Measurements from ENCODE around the gene UNC119. TPM values are rescaled to one million over a fixed set of nuclear protein-coding genes. Genes with fewer than 3 reads are reported as not detected.

The UNC119 gene
- total RNA-seq, 1 experiment from 2014 or later, result 36.4 TPM

DNA sequence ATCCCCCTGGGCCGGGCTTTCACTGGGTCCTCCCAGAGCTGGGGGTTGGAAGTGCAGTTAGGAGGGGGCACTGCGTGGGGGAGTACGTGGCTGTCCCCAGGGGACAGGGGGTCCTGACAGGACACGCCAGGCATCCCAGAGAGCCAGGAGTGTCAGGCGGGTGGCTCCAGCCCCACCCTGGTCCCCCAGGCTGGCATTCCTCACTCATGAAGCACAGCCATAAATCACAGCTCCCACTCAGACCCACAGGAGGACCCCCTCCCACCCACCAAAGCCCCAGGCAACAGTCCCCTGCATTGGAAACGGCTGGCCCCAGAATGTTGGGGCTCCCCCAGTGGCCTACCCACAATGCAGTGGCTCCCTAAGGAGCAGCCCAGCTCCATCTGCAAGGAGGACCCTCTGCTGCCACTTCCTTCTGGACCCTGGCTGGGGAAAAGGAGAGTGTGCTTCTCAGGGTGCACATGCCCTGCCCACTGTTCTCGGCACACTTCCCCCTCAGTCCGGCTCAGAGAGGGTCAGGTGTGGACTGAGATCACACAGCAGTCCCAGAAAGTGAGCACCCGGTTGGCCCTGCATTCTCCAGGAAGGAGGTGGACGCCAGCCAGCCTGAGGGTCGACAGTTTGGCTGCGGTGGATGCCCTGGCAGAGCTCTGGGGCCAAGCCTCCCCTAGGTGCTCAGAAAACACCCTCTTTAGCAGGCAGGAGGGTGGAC lies 53.6 kb downstream of the UNC119 start:
- H3K9me3 ChIP-seq, result no peaks in the 10 kb centered on the region
- DNase-seq, result no peak
- no peaks in the 10 kb centered on the region for H3K36me3 ChIP-seq
- no peak overlapping the region for H3K4me3 ChIP-seq
- H3K27me3 ChIP-seq, result no peaks in the 10 kb centered on the region

DNA sequence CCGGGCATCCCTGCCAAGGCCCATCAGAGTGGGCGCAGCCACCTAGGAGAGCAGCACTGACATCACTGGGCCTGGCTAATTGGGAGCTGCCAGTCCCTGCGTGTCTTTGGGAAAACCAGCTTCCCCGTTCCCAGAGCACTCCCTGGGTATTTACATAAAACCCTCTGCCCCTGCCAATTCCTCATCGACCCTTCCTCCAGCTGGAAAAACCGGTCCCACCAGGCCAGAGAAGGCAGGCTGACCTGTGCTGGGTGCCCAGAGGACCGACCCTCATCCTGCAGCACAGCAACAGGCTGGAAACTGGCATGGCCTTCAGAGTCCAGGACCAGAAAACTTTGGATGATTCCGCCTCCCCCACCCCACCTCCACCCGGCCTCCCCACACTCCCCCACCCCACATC lies 54.5 kb downstream of the UNC119 start:
- no peak for DNase-seq
- no peak overlapping the region for H3K4me3 ChIP-seq
- no peaks in the 10 kb centered on the region for H3K36me3 ChIP-seq
- H3K9me3 ChIP-seq, result no peaks in the 10 kb centered on the region
- no peaks in the 10 kb centered on the region for H3K27me3 ChIP-seq

Other genes starting within 250 kb of the UNC119 start
- 73.3 and 118 TPM in 2 replicates for gene TMEM97, start 233.4 kb downstream of the UNC119 start, total RNA-seq (2014; rRNA removed; shearing (Covaris generic); ENCODE audit: low replicate concordance)
- 41.9 and 64.9 TPM in 2 replicates for gene IFT20, start 217.2 kb downstream of the UNC119 start, total RNA-seq (2014; rRNA removed; shearing (Covaris generic); ENCODE audit: low replicate concordance)
- gene TNFAIP1, start 216.9 kb downstream of the UNC119 start, total RNA-seq (2014; rRNA removed; shearing (Covaris generic); ENCODE audit: low replicate concordance), result 29.2 and 31.9 TPM in 2 replicates
- gene POLDIP2, start 195.1 kb downstream of the UNC119 start, total RNA-seq (2014; rRNA removed; shearing (Covaris generic); ENCODE audit: low replicate concordance), result 161 and 244 TPM in 2 replicates
- not detected in 2 replicates for gene SEBOX, start 187.4 kb downstream of the UNC119 start, total RNA-seq (2014; rRNA removed; shearing (Covaris generic); ENCODE audit: low replicate concordance)
- gene VTN, start 182.3 kb downstream of the UNC119 start, total RNA-seq (2014; rRNA removed; shearing (Covaris generic); ENCODE audit: low replicate concordance), result 3.3 TPM in 1 of 2 replicates, not detected in the other
- gene SARM1, start 180.9 kb downstream of the UNC119 start, total RNA-seq (2014; rRNA removed; shearing (Covaris generic); ENCODE audit: low replicate concordance), result 17.2 and 33.1 TPM in 2 replicates
- gene SLC46A1, start 146.4 kb downstream of the UNC119 start, total RNA-seq (2014; rRNA removed; shearing (Covaris generic); ENCODE audit: low replicate concordance), result 2.7 and 13.6 TPM in 2 replicates
- gene SLC13A2, start 79.0 kb downstream of the UNC119 start, total RNA-seq (2014; rRNA removed; shearing (Covaris generic); ENCODE audit: low replicate concordance), result not detected in 2 replicates
- gene FOXN1, start 46.3 kb downstream of the UNC119 start, total RNA-seq (2014; rRNA removed; shearing (Covaris generic); ENCODE audit: low replicate concordance), result not detected in 2 replicates
- gene PIGS, start 18.9 kb upstream of the UNC119 start, total RNA-seq (2014; rRNA removed; shearing (Covaris generic); ENCODE audit: low replicate concordance), result 29.5 and 65.1 TPM in 2 replicates
- gene ALDOC, start 24.3 kb upstream of the UNC119 start, total RNA-seq (2014; rRNA removed; shearing (Covaris generic); ENCODE audit: low replicate concordance), result 1.1 TPM in 1 of 2 replicates, not detected in the other
- gene SPAG5, start 46.4 kb upstream of the UNC119 start, total RNA-seq (2014; rRNA removed; shearing (Covaris generic); ENCODE audit: low replicate concordance), result 45.1 and 82.9 TPM in 2 replicates
- 0.79 and 1.3 TPM in 2 replicates for gene RSKR, start 61.6 kb upstream of the UNC119 start, total RNA-seq (2014; rRNA removed; shearing (Covaris generic); ENCODE audit: low replicate concordance)
- 114 and 149 TPM in 2 replicates for gene BLTP2, start 92.5 kb upstream of the UNC119 start, total RNA-seq (2014; rRNA removed; shearing (Covaris generic); ENCODE audit: low replicate concordance)
- 58.6 and 78.2 TPM in 2 replicates for gene SDF2, start 109.3 kb upstream of the UNC119 start, total RNA-seq (2014; rRNA removed; shearing (Covaris generic); ENCODE audit: low replicate concordance)
- 27.6 and 32.0 TPM in 2 replicates for gene SUPT6H, start 109.6 kb upstream of the UNC119 start, total RNA-seq (2014; rRNA removed; shearing (Covaris generic); ENCODE audit: low replicate concordance)
- 0.79 TPM in 1 of 2 replicates, not detected in the other for gene PROCA1, start 159.3 kb upstream of the UNC119 start, total RNA-seq (2014; rRNA removed; shearing (Covaris generic); ENCODE audit: low replicate concordance)
- gene RAB34, start 165.2 kb upstream of the UNC119 start, total RNA-seq (2014; rRNA removed; shearing (Covaris generic); ENCODE audit: low replicate concordance), result 445 and 645 TPM in 2 replicates
- gene RPL23A, start 167.4 kb upstream of the UNC119 start, total RNA-seq (2014; rRNA removed; shearing (Covaris generic); ENCODE audit: low replicate concordance), result 768 and 1,491 TPM in 2 replicates
- 6.7 and 26.1 TPM in 2 replicates for gene TLCD1, start 173.6 kb upstream of the UNC119 start, total RNA-seq (2014; rRNA removed; shearing (Covaris generic); ENCODE audit: low replicate concordance)
- gene NEK8, start 176.2 kb upstream of the UNC119 start, total RNA-seq (2014; rRNA removed; shearing (Covaris generic); ENCODE audit: low replicate concordance), result 0.69 and 4.0 TPM in 2 replicates
- gene TRAF4, start 191.4 kb upstream of the UNC119 start, total RNA-seq (2014; rRNA removed; shearing (Covaris generic); ENCODE audit: low replicate concordance), result 26.1 and 115 TPM in 2 replicates

Data from MG63 (cell line).